WTC11 (cell line): ENCODE data around the gene SEL1L. TPM values are rescaled to one million over a fixed set of nuclear protein-coding genes. Genes with fewer than 3 reads are reported as not detected.

ENCODE experiments used
- ATAC-seq: fragments of 200-7000 bp; cut with Tn5 transposase; 2 replicates; pipeline ENCODE4 v1.10.0; 2021; ENCODE audit warnings: mild to moderate bottlenecking, moderate library complexity
- CTCF ChIA-PET: fragments of 300-600 bp; sonication (Branson Sonifier 250); formaldehyde crosslinking; loops from one replicate; lab custom pipeline; 2021; ENCODE audit warnings: antibody characterized with exemption; lab: Charles Lee
- POLR2A ChIA-PET: fragments of 350-600 bp; sonication (Branson Sonifier 250); formaldehyde crosslinking; loops from one replicate; lab custom pipeline; 2021; ENCODE audit warnings: antibody characterized with exemption; lab: Charles Lee
- DNase-seq: peaks from one replicate; pipeline ENCODE4 v3.0.0; 2021; ENCODE audit warnings: low spot score
- H3K27ac Mint-ChIP-seq: 2 replicates; pipeline ENCODE4 v1.8.0; 2021; ENCODE audit warnings: mixed read lengths
- H3K27me3 Mint-ChIP-seq: 2 replicates; pipeline ENCODE4 v1.8.0; 2021; ENCODE audit warnings: low read depth, mild to moderate bottlenecking, moderate library complexity, mixed read lengths
- H3K36me3 Mint-ChIP-seq: 2 replicates; pipeline ENCODE4 v1.8.0; 2021; ENCODE audit warnings: mixed read lengths
- H3K4me1 Mint-ChIP-seq: 2 replicates; pipeline ENCODE4 v1.8.0; 2022; ENCODE audit warnings: mixed read lengths
- H3K4me3 Mint-ChIP-seq: 2 replicates; pipeline ENCODE4 v1.8.0; 2021; ENCODE audit warnings: mild to moderate bottlenecking, moderate library complexity, mixed read lengths
- H3K9me3 Mint-ChIP-seq: 2 replicates; pipeline ENCODE4 v1.8.0; 2021; ENCODE audit warnings: mixed read lengths
- CBFB ChIP-seq: sonication (generic); formaldehyde crosslinking; IDR thresholded peaks from 2 replicates; pipeline ENCODE4 v1.8.1; 2022; ENCODE audit warnings: mild to moderate bottlenecking, low read depth, missing genetic modification reagents
- FOXJ3 ChIP-seq: sonication (generic); formaldehyde crosslinking; IDR thresholded peaks from 2 replicates; pipeline ENCODE4 v1.9.0; 2021; ENCODE audit warnings: missing genetic modification reagents, mild to moderate bottlenecking, borderline replicate concordance
- GABPB1 ChIP-seq: sonication (generic); formaldehyde crosslinking; IDR thresholded peaks from 2 replicates; pipeline ENCODE4 v1.8.1; 2023; ENCODE audit warnings: mild to moderate bottlenecking, missing genetic modification reagents
- GRHL2 ChIP-seq: fragments of 250-450 bp; sonication (Bioruptor Pico); IDR thresholded peaks from 2 replicates; pipeline ENCODE4 v1.8.0; 2022; ENCODE audit warnings: mild to moderate bottlenecking, moderate library complexity; ENCODE audit not compliant: insufficient replicate concordance, severe bottlenecking
- HMGA2 ChIP-seq: fragments of 250-450 bp; sonication (Bioruptor Pico); IDR thresholded peaks from 2 replicates; pipeline ENCODE4 v1.4.0; 2021; ENCODE audit warnings: mild to moderate bottlenecking, moderate library complexity
- KAT7 ChIP-seq: sonication (generic); formaldehyde crosslinking; IDR thresholded peaks from 2 replicates; pipeline ENCODE4 v1.8.1; 2023; ENCODE audit warnings: missing genetic modification reagents, mild to moderate bottlenecking, borderline replicate concordance
- MYBL2 ChIP-seq: sonication (generic); formaldehyde crosslinking; IDR thresholded peaks from 2 replicates; pipeline ENCODE4 v1.8.1; 2023; ENCODE audit warnings: mild to moderate bottlenecking, moderate library complexity, missing genetic modification reagents
- NFE2L1 ChIP-seq: sonication (generic); formaldehyde crosslinking; IDR thresholded peaks from 2 replicates; pipeline ENCODE4 v1.8.1; 2023; ENCODE audit warnings: missing genetic modification reagents
- PREB ChIP-seq: sonication (generic); formaldehyde crosslinking; IDR thresholded peaks from 2 replicates; pipeline ENCODE4 v1.8.1; 2022; ENCODE audit warnings: mild to moderate bottlenecking, missing genetic modification reagents, moderate library complexity, borderline replicate concordance
- RELA ChIP-seq: sonication (generic); formaldehyde crosslinking; IDR thresholded peaks from 2 replicates; pipeline ENCODE4 v1.8.1; 2022; ENCODE audit warnings: missing genetic modification reagents, mild to moderate bottlenecking, borderline replicate concordance
- SOX15 ChIP-seq: fragments of 250-450 bp; sonication (Bioruptor Pico); IDR thresholded peaks from 2 replicates; pipeline ENCODE4 v1.9.0; 2021; ENCODE audit warnings: mild to moderate bottlenecking
- SP1 ChIP-seq: sonication (generic); formaldehyde crosslinking; conservative IDR thresholded peaks from 2 replicates; pipeline ENCODE4 v1.8.1; 2022; ENCODE audit warnings: missing genetic modification reagents
- TCF7 ChIP-seq: sonication (generic); formaldehyde crosslinking; IDR thresholded peaks from 2 replicates; pipeline ENCODE4 v1.8.0; 2022; ENCODE audit warnings: mild to moderate bottlenecking, low read depth, missing genetic modification reagents, moderate library complexity
- TP53 ChIP-seq: sonication (generic); formaldehyde crosslinking; IDR thresholded peaks from 2 replicates; pipeline ENCODE4 v1.8.1; 2023; ENCODE audit warnings: mild to moderate bottlenecking, missing genetic modification reagents
- USF1 ChIP-seq: sonication (generic); formaldehyde crosslinking; IDR thresholded peaks from 2 replicates; pipeline ENCODE4 v1.8.0; 2022; ENCODE audit warnings: mild to moderate bottlenecking, missing genetic modification reagents
- ZNF121 ChIP-seq: sonication (generic); formaldehyde crosslinking; IDR thresholded peaks from 2 replicates; pipeline ENCODE4 v1.8.0; 2023; ENCODE audit warnings: missing genetic modification reagents
- ZNF281 ChIP-seq: sonication (generic); formaldehyde crosslinking; IDR thresholded peaks from 2 replicates; pipeline ENCODE4 v1.8.0; 2023; ENCODE audit warnings: mild to moderate bottlenecking, missing genetic modification reagents
- ZNF416 ChIP-seq: fragments of 250-450 bp; sonication (Bioruptor Pico); IDR thresholded peaks from 2 replicates; pipeline ENCODE4 v1.9.0; 2021; ENCODE audit warnings: mild to moderate bottlenecking, inconsistent platforms
- total RNA-seq: library from RNA; stranded (reverse); gene quantifications from 3 replicates; pipeline ENCODE4 v1.2.3, GENCODE V29; 2021
- TF ChIP-seq, protein P1 (sequence below): fragments of 250-450 bp; sonication (Bioruptor Pico); conservative IDR thresholded peaks from 2 replicates; pipeline ENCODE4 v1.9.0; 2021; ENCODE audit warnings: mild to moderate bottlenecking
- TF ChIP-seq, protein P2 (sequence below): sonication (generic); formaldehyde crosslinking; IDR thresholded peaks from 2 replicates; pipeline ENCODE4 v1.8.1; 2022; ENCODE audit warnings: missing genetic modification reagents, borderline replicate concordance

The SEL1L gene
- total RNA-seq, 1 experiment from 2014 or later, result 29.1 TPM

GRCh38 chr14:81534510-81535074 is 939 bp upstream of the SEL1L start (continued):
- TF ChIP-seq GRHL2, result no peak

DNA sequence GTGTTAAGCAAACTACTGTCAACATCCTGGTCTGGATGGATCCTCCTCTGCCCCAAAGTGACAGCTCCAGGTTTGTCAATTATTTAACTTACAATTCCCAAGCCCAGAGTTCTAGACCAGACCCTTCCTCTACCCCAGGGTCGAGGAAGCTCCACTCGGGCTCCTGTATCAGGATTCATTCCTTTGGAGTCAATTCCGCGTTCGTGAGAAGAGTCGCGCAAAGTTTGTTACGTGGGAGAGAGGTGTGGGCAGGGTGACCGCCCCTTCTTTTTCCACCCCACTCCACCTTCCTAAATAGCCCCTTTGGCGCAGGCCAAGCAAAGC is 479 bp downstream of the SEL1L start:
- ChIA-PET POLR2A (interaction anchor here (1.0 to 1.2 kb wide), 3 partner anchors 11 to 312 kb away, joined by 3 read pairs; partner anchors contain the start of gene GTF2A1), CTCF (interaction anchor here (1.2 to 1.4 kb wide), 2 partner anchors 68 to 264 kb away, joined by 3 to 5 read pairs; no protein-coding TSS in a partner anchor)
- no peak for ATAC-seq
- Mint-ChIP-seq H3K4me3 (peak overlapping the region; percentile 96), H3K36me3 (peaks cover 15% of the 10 kb centered on the region), H3K4me1 (peaks cover 16% of the 10 kb centered on the region), H3K27me3 (no peaks in the 10 kb centered on the region; the same call in 1 of the 2 replicates), H3K27ac (no peak overlapping the region), H3K9me3 (peaks cover 20% of the 10 kb centered on the region)
- TF ChIP-seq ZNF121 (no peak), NFE2L1 (no peak), SOX15 (no peak), SP1 (CRISPR knock-in tag) (no peak), FOXJ3 (CRISPR knock-in tag) (no peak), PREB (CRISPR knock-in tag) (no peak), TCF7 (CRISPR knock-in tag) (no peak), TP53 (CRISPR knock-in tag) (no peak), CBFB (CRISPR knock-in tag) (no peak), GRHL2 (no peak), ZNF281 (CRISPR knock-in tag) (no peak), USF1 (CRISPR knock-in tag) (no peak), KAT7 (no peak)
- TF ChIP-seq, protein P1, sequence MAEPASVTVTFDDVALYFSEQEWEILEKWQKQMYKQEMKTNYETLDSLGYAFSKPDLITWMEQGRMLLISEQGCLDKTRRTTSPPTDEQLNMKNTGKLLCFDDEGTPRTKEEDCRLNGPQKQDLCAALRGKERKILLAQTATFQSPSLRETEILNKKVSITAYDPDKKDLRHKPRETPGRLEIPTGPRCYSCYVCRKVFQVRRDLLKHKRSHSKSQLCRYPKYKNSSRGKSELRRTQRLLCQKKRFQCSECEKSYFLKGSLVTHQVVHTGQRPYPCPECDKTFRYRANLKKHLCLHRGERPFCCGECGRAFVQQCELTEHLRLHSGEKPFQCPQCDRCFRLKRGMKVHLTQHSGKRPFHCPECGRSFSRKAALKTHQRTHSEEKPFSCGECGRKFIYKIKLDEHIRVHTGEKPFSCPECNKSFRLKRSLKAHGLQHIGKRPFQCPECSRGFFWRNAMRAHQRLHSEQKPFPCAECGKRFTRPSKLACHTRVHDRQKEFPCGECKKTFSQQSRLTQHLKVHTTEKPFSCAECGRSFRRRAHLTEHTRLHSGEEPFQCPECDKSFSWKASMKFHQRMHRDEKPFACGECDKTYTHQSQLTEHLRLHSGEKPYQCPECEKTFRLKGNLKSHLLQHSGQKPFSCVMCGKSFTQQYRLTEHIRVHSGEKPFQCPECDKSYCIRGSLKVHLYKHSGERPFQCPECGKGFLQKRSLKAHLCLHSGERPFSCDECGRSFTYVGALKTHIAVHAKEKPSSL (CRISPR knock-in tag), result no peak
- no peak for DNase-seq

DNA sequence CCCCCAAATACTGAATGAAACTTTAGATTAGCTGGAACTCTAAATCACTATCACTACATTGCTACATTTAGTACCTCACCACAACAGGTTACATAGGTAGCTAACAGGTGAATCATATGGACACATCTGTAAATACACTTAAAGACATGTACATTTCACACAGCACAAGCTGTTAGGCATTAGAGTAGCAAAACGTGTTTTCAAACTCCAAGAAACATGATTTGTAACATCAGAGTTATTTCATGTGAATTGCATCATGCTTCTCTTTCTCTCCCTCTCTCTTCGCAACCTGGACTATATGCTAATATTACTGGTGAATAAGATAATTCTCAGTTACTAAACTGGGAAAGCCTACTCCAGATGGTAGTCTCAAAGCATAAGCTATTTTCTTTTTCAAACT is 4.3 kb downstream of the SEL1L start:
- peaks cover 9% of the 10 kb centered on the region for H3K36me3 Mint-ChIP-seq
- H3K27me3 Mint-ChIP-seq, result no peaks in the 10 kb centered on the region
- ChIA-PET POLR2A (no interaction called here), CTCF (no interaction called here)
- H3K4me1 Mint-ChIP-seq, result peaks cover 12% of the 10 kb centered on the region
- H3K27ac Mint-ChIP-seq, result no peak overlapping the region
- TF ChIP-seq ZNF416, result no peak
- TF ChIP-seq SP1 (CRISPR knock-in tag), result no peak
- no peak for TF ChIP-seq HMGA2 (CRISPR knock-in tag)
- TF ChIP-seq, protein P2, sequence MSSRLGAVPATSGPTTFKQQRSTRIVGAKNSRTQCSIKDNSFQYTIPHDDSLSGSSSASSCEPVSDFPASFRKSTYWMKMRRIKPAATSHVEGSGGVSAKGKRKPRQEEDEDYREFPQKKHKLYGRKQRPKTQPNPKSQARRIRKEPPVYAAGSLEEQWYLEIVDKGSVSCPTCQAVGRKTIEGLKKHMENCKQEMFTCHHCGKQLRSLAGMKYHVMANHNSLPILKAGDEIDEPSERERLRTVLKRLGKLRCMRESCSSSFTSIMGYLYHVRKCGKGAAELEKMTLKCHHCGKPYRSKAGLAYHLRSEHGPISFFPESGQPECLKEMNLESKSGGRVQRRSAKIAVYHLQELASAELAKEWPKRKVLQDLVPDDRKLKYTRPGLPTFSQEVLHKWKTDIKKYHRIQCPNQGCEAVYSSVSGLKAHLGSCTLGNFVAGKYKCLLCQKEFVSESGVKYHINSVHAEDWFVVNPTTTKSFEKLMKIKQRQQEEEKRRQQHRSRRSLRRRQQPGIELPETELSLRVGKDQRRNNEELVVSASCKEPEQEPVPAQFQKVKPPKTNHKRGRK (CRISPR knock-in tag), result no peak
- TF ChIP-seq MYBL2 (CRISPR knock-in tag), result no peak
- TF ChIP-seq GABPB1 (CRISPR knock-in tag), result peak; percentile 90
- TF ChIP-seq RELA, result no peak
- ATAC-seq, result no peak
- no peak for DNase-seq
- no peak overlapping the region for H3K4me3 Mint-ChIP-seq
- no peaks in the 10 kb centered on the region for H3K9me3 Mint-ChIP-seq
